Fibroblast of pulmonary artery (primary cell): Measurements from ENCODE around the gene SLC7A7.
"Not testable (repeated sequence)": the region's sequence is repeated elsewhere in the genome, so short reads cannot be mapped to it uniquely, and the experiment has no call there.

ENCODE experiments used
- DNase-seq: peaks from one replicate; pipeline ENCODE4 v3.0.0-alpha.2; 2010; ENCODE audit warnings: low read depth
- H3K4me3 ChIP-seq: replicated peaks from 2 replicates; pipeline ENCODE4 v1.5.1; 2011; ENCODE audit warnings: low read depth, mild to moderate bottlenecking, control low read depth, low read length, moderate library complexity
- CTCF ChIP-seq: IDR thresholded peaks from 2 replicates; pipeline ENCODE4 v1.5.1; 2011; ENCODE audit warnings: mild to moderate bottlenecking, control low read depth, low read length, inconsistent platforms; ENCODE audit errors: missing control alignments

The SLC7A7 gene

DNA sequence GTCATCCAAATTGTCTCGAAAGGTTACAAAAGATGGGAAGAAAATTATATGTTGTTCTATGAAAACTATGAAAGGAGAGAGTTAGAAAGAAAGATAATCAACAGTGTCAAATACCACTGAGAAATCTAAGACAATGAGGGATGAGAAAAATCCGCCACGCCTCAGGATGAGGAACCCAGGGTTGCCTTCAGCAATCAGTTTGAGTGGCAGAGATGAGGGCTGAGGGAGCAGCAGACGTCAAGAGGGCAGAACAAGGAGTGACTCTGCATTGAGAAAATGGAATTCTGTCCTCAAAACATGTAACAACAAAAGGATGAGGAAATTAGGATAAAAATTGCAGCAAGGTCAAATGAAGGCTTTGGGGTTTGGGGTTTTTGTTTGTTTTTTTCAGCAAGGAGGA, 67.0 kb downstream of the SLC7A7 start:
- TF ChIP-seq CTCF = no peak
- no peak overlapping the region for H3K4me3 ChIP-seq
- no peak for DNase-seq

DNA sequence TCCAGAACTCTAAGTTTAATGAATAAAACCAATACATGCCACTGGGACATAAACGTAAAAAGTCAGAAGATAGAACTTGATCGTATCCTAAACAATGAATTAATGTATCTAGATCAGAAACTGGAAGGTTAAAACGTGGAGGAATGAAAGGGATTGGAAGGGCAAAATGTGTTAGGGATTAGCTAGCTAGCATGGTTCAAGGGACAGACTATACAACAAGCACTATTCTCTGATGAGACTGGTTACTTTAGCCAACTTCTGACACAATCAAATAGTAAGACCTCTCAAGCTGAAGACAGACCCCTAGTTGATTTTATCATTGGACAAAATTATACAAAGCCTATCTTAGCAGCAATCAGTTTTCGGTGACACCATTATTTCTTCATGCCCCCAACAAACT, 67.5 kb downstream of the SLC7A7 start:
- no peak overlapping the region for H3K4me3 ChIP-seq
- no peak for DNase-seq
- TF ChIP-seq CTCF = no peak

- TF ChIP-seq CTCF = no peak
- no peak overlapping the region for H3K4me3 ChIP-seq
- no peak for DNase-seq
Measured at GRCh38 chr14:22740020-22740419, 75.2 kb downstream of the SLC7A7 start.

DNA sequence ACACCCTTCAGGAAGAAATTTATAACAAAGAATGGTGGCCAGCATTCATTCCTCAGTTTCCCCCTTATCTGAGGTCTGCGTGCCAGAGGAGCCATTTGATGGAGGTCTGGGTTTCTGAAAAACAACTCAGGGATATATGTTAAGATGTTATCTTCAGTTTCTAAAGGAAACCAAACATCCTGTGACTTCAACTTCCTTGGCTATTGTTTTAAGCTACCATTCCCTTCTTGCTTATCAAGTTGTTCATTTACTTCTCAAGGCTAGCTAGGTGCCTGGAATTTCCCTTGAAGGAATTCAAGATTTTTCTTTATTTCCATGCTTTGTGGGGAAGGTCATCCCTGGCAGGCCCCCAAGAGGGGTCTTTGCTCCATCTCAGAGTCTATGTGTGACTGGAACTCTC, 75.8 kb downstream of the SLC7A7 start:
- TF ChIP-seq CTCF = no peak
- peak; percentile 62 for DNase-seq
- H3K4me3 ChIP-seq = no peak overlapping the region

- no peak overlapping the region for H3K4me3 ChIP-seq
- no peak for DNase-seq
- no peak for TF ChIP-seq CTCF
Measured at GRCh38 chr14:22737052-22737451, 78.2 kb downstream of the SLC7A7 start.

GRCh38 chr14:22736384-22736783, 78.9 kb downstream of the SLC7A7 start:
- DNase-seq, H3K4me3 ChIP-seq: not testable (repeated sequence)

DNA sequence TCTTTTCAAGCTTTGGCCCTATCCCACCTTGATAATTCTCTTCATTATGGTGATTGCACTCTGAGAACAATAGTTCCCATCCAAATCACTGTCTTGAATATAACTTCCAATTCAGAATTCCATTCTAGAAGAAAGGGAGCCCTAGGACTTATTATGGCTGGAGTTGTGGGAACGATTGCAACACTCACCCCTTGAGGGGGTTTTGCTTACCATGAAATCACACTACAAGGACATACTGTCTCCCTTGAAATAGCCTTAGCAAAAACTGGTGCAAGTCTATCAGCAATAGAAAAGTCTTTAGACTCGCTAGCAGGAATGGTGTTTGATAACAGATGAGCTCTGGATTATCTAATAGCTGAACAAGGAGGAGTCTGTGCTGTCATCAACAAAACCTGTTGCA, 80.1 kb downstream of the SLC7A7 start:
- TF ChIP-seq CTCF = no peak
- H3K4me3 ChIP-seq = no peak overlapping the region
- no peak for DNase-seq

DNA sequence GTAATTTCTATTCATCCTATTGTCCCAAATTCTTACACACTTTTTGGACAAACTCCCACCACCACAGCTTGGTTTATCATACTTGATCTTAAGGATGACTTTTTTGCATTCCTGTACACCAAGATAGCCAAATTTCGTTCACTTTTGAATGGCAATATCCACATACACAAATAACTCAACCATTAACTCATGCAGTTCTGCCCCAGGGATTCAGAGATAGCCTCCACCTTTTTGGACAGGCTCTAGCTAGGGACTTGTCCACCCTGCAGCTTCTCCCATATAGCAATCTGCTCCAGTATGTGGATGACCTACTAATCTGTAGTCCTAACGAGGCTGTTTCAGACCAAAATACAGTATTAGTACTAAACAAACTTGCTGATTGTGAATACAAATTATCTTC, 81.4 kb downstream of the SLC7A7 start:
- DNase-seq = no peak
- TF ChIP-seq CTCF = no peak

DNA sequence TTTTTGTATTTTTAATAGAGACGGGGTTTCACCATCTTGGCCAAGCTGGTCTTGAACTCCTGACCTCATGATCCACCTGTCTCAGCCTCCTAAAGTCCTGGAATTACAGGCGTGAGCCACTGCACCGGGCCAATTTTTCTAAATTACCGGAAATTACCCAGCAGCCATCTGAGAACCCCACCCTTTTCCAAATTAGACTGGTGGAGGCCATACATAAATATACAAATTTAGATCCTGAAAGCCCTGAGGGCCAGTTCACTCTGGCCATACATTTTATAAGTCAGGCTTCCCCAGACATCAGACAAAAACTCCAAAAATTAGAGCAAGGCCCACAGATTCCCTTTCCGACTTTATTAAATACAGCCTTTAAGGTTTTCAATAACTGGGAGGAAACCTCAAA, 83.2 kb downstream of the SLC7A7 start:
- not testable (repeated sequence) for DNase-seq, H3K4me3 ChIP-seq

More for the DNA sequence above, 81.4 kb downstream of the SLC7A7 start:
- no peak overlapping the region for H3K4me3 ChIP-seq
